CD4-positive, alpha-beta T cell treated with Interferon gamma for 1 hour (primary cell): ENCODE measurements around the gene SAFB.
"Not testable (repeated sequence)": the region's sequence is repeated elsewhere in the genome, so short reads cannot be mapped to it uniquely, and the experiment has no call there.

Experiments used
- DNase-seq: peaks from one replicate; pipeline ENCODE4 v3.0.0-alpha.2; 2020

Gene SAFB

DNA sequence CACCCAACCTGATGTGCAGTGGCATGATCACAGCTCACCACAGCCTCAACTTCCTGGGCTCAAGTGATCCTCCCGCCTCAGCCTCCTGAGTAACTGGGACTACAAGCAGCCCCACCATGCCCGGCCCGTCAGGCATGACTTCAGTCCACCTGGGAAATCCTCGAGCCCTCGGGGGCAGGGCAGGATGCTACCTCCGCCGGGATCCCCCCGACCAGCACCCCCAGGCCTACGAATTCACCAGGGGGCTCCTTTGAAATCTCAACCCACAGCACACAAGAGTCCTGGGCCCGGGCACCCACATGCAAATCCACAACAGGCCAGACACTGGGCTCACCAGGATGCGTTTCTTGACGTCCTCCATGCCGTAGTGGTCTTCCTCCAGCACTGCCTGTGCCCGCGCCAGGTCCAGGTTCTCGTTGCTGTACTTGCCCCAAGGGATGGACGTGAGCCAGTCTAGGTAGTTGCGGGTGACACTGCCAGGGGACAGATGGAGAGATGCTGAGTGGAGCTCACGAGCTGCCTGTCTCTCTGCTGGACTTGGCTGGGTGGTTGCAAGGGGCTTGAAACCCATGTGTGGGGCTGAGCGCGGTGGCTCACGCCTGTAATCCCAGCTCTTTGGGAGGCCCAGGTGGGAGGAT is 77.7 kb downstream of the SAFB start:
- DNase-seq: no peak

GRCh38 chr19:5702053-5702410 is 79.1 kb downstream of the SAFB start:
- not testable (repeated sequence) for DNase-seq

- no peak for DNase-seq
Observed at GRCh38 chr19:5703819-5704818, 81.2 kb downstream of the SAFB start.

GRCh38 chr19:5705552-5705951 is 82.7 kb downstream of the SAFB start:
- no peak for DNase-seq

GRCh38 chr19:5706876-5707573 is 84.1 kb downstream of the SAFB start:
- no peak for DNase-seq

DNA sequence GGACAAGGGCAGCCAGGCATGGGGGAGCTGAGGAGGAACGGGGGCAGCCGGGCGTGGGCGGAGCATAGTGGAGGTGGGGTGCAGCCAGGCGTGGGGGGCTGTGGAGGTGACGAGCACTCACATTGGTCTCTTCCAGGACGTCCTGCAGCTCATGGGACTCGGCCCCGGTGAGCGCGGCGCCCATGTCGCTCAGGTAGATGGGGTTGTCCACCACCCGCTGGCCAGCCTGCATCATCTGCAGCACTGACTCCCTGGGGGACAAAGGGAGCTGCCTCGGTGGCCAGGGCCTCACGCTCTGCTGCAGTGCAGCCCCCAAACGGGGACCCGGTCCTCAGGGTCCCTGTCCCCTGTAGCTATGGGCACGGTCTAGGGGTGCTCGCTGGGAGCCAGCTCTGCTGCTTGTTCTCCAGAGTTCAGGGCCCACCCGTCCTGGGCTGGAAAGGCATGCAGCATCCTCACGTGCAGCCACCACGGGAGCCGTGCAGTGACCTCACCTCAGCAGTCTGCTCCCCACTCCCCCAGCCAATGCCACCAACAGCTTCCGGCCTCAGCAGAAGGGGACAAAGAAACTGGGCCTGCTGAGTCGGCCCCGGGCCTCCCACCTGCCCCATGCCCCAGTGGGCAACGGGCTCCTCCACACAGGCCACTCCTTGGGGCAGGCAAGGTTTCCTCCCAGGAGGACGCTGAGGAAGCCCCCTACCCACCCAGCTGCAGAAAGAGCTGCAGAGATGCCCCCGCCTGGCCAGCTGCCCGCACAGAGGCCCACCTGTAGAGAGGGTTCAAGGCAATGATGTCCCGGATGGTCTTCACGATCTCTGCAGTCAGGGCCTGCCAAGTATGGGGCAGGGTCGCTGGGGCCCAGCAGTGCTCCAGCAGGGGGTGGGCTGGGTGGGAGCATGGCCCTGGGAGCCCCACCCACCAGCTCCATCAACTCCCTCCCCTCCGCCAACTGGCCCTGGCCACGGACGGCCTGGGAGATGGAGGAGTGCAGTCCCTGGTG is 85.0 kb downstream of the SAFB start:
- no peak for DNase-seq

GRCh38 chr19:5711025-5711424 is 88.1 kb downstream of the SAFB start:
- no peak for DNase-seq

DNA sequence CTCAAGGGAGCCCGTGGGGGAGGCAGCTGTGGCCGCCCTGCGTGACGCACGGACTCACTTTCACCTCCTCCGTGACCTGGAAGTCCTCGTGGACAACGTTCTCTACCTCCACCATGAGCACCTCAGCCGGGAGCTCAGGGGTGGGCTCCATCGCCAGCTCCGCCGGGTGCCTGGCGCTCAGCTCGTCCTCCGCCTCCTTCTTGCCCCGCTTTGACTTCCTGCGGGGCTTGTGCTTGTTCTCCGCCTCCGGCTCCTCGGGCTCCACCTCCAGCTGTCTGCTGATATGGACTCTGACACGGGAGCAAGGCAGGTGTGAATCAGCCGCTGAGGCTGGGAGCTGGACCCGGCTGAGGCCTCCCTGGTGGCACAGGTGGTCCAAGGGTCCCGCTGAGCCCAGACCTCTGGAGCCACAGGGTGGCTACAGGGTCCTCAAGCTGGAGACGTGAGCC is 88.9 kb downstream of the SAFB start:
- DNase-seq: no peak

- DNase-seq: no peak
Observed at GRCh38 chr19:5713228-5713627, 90.3 kb downstream of the SAFB start.

DNA sequence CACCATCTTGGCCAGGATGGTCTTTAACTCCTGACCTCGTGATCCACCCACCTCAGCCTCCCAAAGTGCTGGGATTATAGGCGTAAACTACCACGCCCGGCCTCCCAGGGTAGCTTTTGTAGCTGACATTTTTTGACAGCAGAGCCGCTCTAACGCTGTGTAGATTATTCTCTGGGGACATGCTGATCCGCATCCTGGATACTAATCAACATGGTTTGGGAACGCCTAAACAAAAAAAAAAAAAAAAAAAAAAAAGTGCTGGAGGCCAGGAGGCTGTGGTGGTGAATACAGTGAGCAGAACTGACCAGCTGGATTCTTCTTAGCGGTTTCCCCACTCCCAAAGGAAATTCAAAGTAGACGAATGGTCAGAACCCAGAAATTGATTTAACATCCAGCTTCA is 91.9 kb downstream of the SAFB start:
- no peak for DNase-seq

GRCh38 chr19:5717215-5717935 is 94.5 kb downstream of the SAFB start:
- no peak for DNase-seq
